Loucy (cell line): Measurements from ENCODE around the gene BPIFB2.

Experiments
- EZH2phosphoT487 ChIP-seq: fragments of 200-600 bp; IDR thresholded peaks from 2 replicates; pipeline ENCODE4 v1.6.1; 2018; ENCODE audit warnings: antibody characterized with exemption, mild to moderate bottlenecking, moderate library complexity, borderline replicate concordance
- TF ChIP-seq, protein P1 (sequence below): fragments of 200-600 bp; sonication (generic); conservative IDR thresholded peaks from 2 replicates; pipeline ENCODE4 v1.5.1; 2014; ENCODE audit warnings: mild to moderate bottlenecking, antibody characterized with exemption, low read length

DNA sequence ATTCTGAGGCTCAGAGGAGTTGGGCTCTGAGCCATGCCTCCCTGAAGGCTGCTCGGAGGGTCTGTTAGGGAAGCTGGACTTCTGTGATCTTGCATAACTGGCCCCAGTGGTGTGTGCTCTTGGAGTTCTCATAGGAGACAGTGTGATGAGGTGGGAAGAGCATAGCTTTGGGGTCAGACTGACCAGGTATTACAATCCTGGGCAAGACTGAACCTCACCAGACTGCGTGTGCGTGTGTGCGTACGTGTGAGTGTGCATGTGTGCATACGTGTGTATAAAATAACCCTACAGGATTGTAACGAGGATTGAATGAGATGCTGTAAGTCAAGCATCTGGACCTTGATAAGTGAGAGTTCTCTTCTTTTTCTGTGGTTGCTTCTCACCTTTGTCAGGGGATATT is 10.0 kb downstream of the BPIFB2 start:
- TF ChIP-seq, protein P1, sequence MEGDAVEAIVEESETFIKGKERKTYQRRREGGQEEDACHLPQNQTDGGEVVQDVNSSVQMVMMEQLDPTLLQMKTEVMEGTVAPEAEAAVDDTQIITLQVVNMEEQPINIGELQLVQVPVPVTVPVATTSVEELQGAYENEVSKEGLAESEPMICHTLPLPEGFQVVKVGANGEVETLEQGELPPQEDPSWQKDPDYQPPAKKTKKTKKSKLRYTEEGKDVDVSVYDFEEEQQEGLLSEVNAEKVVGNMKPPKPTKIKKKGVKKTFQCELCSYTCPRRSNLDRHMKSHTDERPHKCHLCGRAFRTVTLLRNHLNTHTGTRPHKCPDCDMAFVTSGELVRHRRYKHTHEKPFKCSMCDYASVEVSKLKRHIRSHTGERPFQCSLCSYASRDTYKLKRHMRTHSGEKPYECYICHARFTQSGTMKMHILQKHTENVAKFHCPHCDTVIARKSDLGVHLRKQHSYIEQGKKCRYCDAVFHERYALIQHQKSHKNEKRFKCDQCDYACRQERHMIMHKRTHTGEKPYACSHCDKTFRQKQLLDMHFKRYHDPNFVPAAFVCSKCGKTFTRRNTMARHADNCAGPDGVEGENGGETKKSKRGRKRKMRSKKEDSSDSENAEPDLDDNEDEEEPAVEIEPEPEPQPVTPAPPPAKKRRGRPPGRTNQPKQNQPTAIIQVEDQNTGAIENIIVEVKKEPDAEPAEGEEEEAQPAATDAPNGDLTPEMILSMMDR = no peak
- no peak for TF ChIP-seq EZH2phosphoT487
